ENCODE measurements around the gene ARHGAP26. TPM values are rescaled to one million over a fixed set of nuclear protein-coding genes. Genes with fewer than 3 reads are reported as not detected.

Gene ARHGAP26
- total and polyA plus RNA-seq, 2 donors (not counting 3 experiments of a cell fraction or from before 2014, with no cell fraction given), result 3.1 to 16.2 TPM

- FAIRE-seq, result no peak
- BruUV-seq (replicated peaks), result no TSS peak
- POLR2A ChIA-PET, result no interaction called here
- H3K27ac ChIP-seq (ENCODE audit: insufficient read depth, low read depth, low read length), result no peak overlapping the region
- H4K20me1 ChIP-seq (replicated peaks; ENCODE audit: control insufficient read depth, extremely low read depth, insufficient read depth, low read length), result no peaks in the 10 kb centered on the region
- no peaks in the 10 kb centered on the region for H3K27me3 ChIP-seq (ENCODE audit: control insufficient read depth in 2 of 2, insufficient read depth in 2 of 2, low read length in 2 of 2)
- no peak overlapping the region for H3K9ac ChIP-seq (replicated peaks; ENCODE audit: extremely low read depth, insufficient read depth, low read length)
- no peaks in the 10 kb centered on the region for H3K79me2 ChIP-seq (ENCODE audit: control insufficient read depth, insufficient read depth, low read length)
- H3K36me3 ChIP-seq (ENCODE audit: control insufficient read depth in 2 of 2, extremely low read depth in 1 of 2, insufficient read depth in 2 of 2, low read length in 2 of 2), result no peaks in the 10 kb centered on the region
- H3K4me3 ChIP-seq (replicated peaks in 1 of 3; ENCODE audit: insufficient read depth in 1 of 3, low read depth in 1 of 3, low read length in 3 of 3), result no peak overlapping the region
- TF ChIP-seq GATA2 (IDR thresholded peaks at IDR 0.05; ENCODE audit: insufficient read depth, insufficient read length, low read depth, low read length), result no peak
- TF ChIP-seq EZH2 (IDR thresholded peaks at IDR 0.05; ENCODE audit: borderline replicate concordance, low read depth, low read length, severe bottlenecking), result no peak
- no peak for TF ChIP-seq FOS (IDR thresholded peaks at IDR 0.05; ENCODE audit: borderline replicate concordance, insufficient read depth, low read length)
- TF ChIP-seq MAX (IDR thresholded peaks at IDR 0.05; ENCODE audit: insufficient read depth, insufficient read length), result no peak
- TF ChIP-seq POLR2A (IDR thresholded peaks at IDR 0.05; ENCODE audit: low read depth, low read length), result no peak
- no peak for TF ChIP-seq MYC (IDR thresholded peaks at IDR 0.05; ENCODE audit: low read depth, low read length)
- CTCF ChIA-PET, result interaction anchor here (0.7 to 1.9 kb wide), 5 partner anchors 12 to 76 kb away, joined by 4 to 12 read pairs (median 5); partner anchors contain the start of gene ARHGAP26
- dilution Hi-C loops (cut with MboI; ENCODE audit: extremely low pct_ligation_motif_present, low sequenced_read_pairs) (no loop called here), intact Hi-C loops (cut with micrococcal nuclease) (loop anchor here (2.0 kb wide), 1 partner anchor 15 kb away; no protein-coding TSS in a partner anchor)
- no peak for DNase-seq (ENCODE audit: low read depth, low spot score)
- no peak overlapping the region for H3K4me2 ChIP-seq (ENCODE audit: insufficient read depth, low read length)
- no peak overlapping the region for H2AFZ ChIP-seq (ENCODE audit: low read depth, low read length)
- H3K9me3 ChIP-seq (replicated peaks; ENCODE audit: control insufficient read depth, insufficient read depth, low read length), result no peaks in the 10 kb centered on the region
- no peaks in the 10 kb centered on the region for H3K9me1 ChIP-seq (replicated peaks; ENCODE audit: control insufficient read depth, extremely low read depth, insufficient read depth, low read length)
- H3K4me1 ChIP-seq (ENCODE audit: control insufficient read depth, extremely low read depth, insufficient read depth, low read length), result peaks cover 27% of the 10 kb centered on the region
These were observed 41.8 kb downstream of the ARHGAP26 start for GRCh38 chr5:142811866-142812557.

GRCh38 chr5:142813220-142813619 lies 43.0 kb downstream of the ARHGAP26 start:
- no peak for FAIRE-seq
- no TSS peak for BruUV-seq (replicated peaks)

More at GRCh38 chr5:142813220-142813619, 43.0 kb downstream of the ARHGAP26 start:
- no peak overlapping the region for H2AFZ ChIP-seq (ENCODE audit: low read depth, low read length)
- no peak overlapping the region for H3K4me3 ChIP-seq (replicated peaks in 1 of 3; ENCODE audit: insufficient read depth in 1 of 3, low read depth in 1 of 3, low read length in 3 of 3)
- H3K27me3 ChIP-seq (ENCODE audit: control insufficient read depth in 2 of 2, insufficient read depth in 2 of 2, low read length in 2 of 2), result no peaks in the 10 kb centered on the region
- H3K36me3 ChIP-seq (ENCODE audit: control insufficient read depth in 2 of 2, extremely low read depth in 1 of 2, insufficient read depth in 2 of 2, low read length in 2 of 2), result no peaks in the 10 kb centered on the region
- H3K9me1 ChIP-seq (replicated peaks; ENCODE audit: control insufficient read depth, extremely low read depth, insufficient read depth, low read length), result no peaks in the 10 kb centered on the region
- H3K9me3 ChIP-seq (replicated peaks; ENCODE audit: control insufficient read depth, insufficient read depth, low read length), result no peaks in the 10 kb centered on the region
- TF ChIP-seq POLR2A (IDR thresholded peaks at IDR 0.05; ENCODE audit: low read depth, low read length) (no peak), GATA2 (IDR thresholded peaks at IDR 0.05; ENCODE audit: insufficient read depth, insufficient read length, low read depth, low read length) (no peak), POLR2AphosphoS5 (IDR thresholded peaks at IDR 0.05; ENCODE audit: insufficient read depth, low read depth, low read length) (no peak), EZH2 (IDR thresholded peaks at IDR 0.05; ENCODE audit: borderline replicate concordance, low read depth, low read length, severe bottlenecking) (no peak), CTCF (IDR thresholded peaks at IDR 0.05; ENCODE audit: extremely low read depth in 1 of 2, insufficient read depth in 1 of 2, low read depth in 1 of 2, low read length in 2 of 2) (no peak), JUN (IDR thresholded peaks at IDR 0.05; ENCODE audit: borderline replicate concordance, insufficient read depth, insufficient read length, low read depth) (no peak), MAX (IDR thresholded peaks at IDR 0.05; ENCODE audit: insufficient read depth, insufficient read length) (no peak), FOS (IDR thresholded peaks at IDR 0.05; ENCODE audit: borderline replicate concordance, insufficient read depth, low read length) (no peak), MYC (IDR thresholded peaks at IDR 0.05; ENCODE audit: low read depth, low read length) (no peak)
- H3K4me1 ChIP-seq (ENCODE audit: control insufficient read depth, extremely low read depth, insufficient read depth, low read length), result peaks cover 27% of the 10 kb centered on the region
- dilution Hi-C loops (cut with MboI; ENCODE audit: extremely low pct_ligation_motif_present, low sequenced_read_pairs) (no loop called here), intact Hi-C loops (cut with micrococcal nuclease) (no loop called here)
- POLR2A ChIA-PET, result no interaction called here
- no peak overlapping the region for H3K4me2 ChIP-seq (ENCODE audit: insufficient read depth, low read length)
- DNase-seq (ENCODE audit: low read depth, low spot score), result no peak
- no peaks in the 10 kb centered on the region for H4K20me1 ChIP-seq (replicated peaks; ENCODE audit: control insufficient read depth, extremely low read depth, insufficient read depth, low read length)
- CTCF ChIA-PET, result interaction anchor here (1.6 kb wide), 1 partner anchor 54 kb away, joined by 4 read pairs; no protein-coding TSS in a partner anchor
- no peak overlapping the region for H3K9ac ChIP-seq (replicated peaks; ENCODE audit: extremely low read depth, insufficient read depth, low read length)
- H3K79me2 ChIP-seq (ENCODE audit: control insufficient read depth, insufficient read depth, low read length), result no peaks in the 10 kb centered on the region
- no peak overlapping the region for H3K27ac ChIP-seq (ENCODE audit: insufficient read depth, low read depth, low read length)
